Type B pancreatic cell (in vitro differentiated cells): ENCODE results near the gene KIAA1671. TPM values are rescaled to one million over a fixed set of nuclear protein-coding genes. Genes with fewer than 3 reads are reported as not detected.

Experiments
- DNase-seq: peaks from one replicate; pipeline ENCODE4 v3.0.0; 2021; ENCODE audit warnings: mixed read lengths; ENCODE audit not compliant: unreplicated experiment; ENCODE audit errors: extremely low spot score
- H3K27ac Mint-ChIP-seq: 2 replicates; pipeline ENCODE4 v1.8.0; 2021; ENCODE audit warnings: mild to moderate bottlenecking, mixed read lengths
- H3K27me3 Mint-ChIP-seq: 2 replicates; pipeline ENCODE4 v1.8.0; 2021; ENCODE audit warnings: mixed read lengths
- H3K36me3 Mint-ChIP-seq: 2 replicates; pipeline ENCODE4 v1.8.0; 2021; ENCODE audit warnings: mixed read lengths
- H3K4me1 Mint-ChIP-seq: one replicate; pipeline ENCODE4 v1.8.0; 2021; ENCODE audit warnings: mixed read lengths; ENCODE audit not compliant: unreplicated experiment
- H3K4me3 Mint-ChIP-seq: 2 replicates; pipeline ENCODE4 v1.8.0; 2021; ENCODE audit warnings: mild to moderate bottlenecking, mixed read lengths
- H3K9me3 Mint-ChIP-seq: 2 replicates; pipeline ENCODE4 v1.8.0; 2021; ENCODE audit warnings: mixed read lengths
- total RNA-seq: library from RNA; stranded (reverse); gene quantifications from 2 replicates; pipeline ENCODE4 v1.2.1, GENCODE V29; 2021; ENCODE audit warnings: low replicate concordance
- TF ChIP-seq, protein P1 (sequence below): fragments of 200-600 bp; sonication (generic); conservative IDR thresholded peaks from 2 replicates; pipeline ENCODE4 v1.5.0; 2021; ENCODE audit warnings: antibody characterized with exemption, mild to moderate bottlenecking

Gene KIAA1671
- total RNA-seq, 1 donor from 2014 or later: 22.9 TPM

GRCh38 chr22:24926849-24927579 lies 25.5 kb upstream of the KIAA1671 start:
- H3K4me1 Mint-ChIP-seq: no peaks in the 10 kb centered on the region
- no peak for DNase-seq
- H3K27me3 Mint-ChIP-seq: peaks cover 10% of the 10 kb centered on the region
- H3K4me3 Mint-ChIP-seq: no peak overlapping the region
- H3K36me3 Mint-ChIP-seq: no peaks in the 10 kb centered on the region
- no peaks in the 10 kb centered on the region for H3K9me3 Mint-ChIP-seq
- no peak overlapping the region for H3K27ac Mint-ChIP-seq
- TF ChIP-seq, protein P1, sequence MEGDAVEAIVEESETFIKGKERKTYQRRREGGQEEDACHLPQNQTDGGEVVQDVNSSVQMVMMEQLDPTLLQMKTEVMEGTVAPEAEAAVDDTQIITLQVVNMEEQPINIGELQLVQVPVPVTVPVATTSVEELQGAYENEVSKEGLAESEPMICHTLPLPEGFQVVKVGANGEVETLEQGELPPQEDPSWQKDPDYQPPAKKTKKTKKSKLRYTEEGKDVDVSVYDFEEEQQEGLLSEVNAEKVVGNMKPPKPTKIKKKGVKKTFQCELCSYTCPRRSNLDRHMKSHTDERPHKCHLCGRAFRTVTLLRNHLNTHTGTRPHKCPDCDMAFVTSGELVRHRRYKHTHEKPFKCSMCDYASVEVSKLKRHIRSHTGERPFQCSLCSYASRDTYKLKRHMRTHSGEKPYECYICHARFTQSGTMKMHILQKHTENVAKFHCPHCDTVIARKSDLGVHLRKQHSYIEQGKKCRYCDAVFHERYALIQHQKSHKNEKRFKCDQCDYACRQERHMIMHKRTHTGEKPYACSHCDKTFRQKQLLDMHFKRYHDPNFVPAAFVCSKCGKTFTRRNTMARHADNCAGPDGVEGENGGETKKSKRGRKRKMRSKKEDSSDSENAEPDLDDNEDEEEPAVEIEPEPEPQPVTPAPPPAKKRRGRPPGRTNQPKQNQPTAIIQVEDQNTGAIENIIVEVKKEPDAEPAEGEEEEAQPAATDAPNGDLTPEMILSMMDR: no peak

DNA sequence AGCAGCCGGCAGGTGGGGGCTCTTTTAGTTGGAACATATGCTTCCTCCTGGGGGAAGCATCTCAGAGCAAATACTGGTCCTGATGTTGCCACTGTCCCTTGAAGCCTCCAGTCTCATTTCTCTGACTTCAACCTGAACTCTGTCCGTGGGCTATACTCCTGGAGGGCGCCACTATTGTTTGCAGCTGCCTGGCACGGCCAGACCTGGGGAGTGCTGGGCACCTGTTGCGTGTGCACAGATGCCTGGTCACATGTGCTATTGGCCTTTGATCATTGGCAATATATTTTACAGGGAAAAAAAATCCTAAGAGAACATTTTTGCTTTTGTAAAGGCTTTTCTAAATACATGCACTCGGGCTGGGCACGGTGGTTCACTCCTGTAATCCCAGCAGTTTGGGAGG lies 24.2 kb upstream of the KIAA1671 start:
- H3K27ac Mint-ChIP-seq: no peak overlapping the region
- no peak overlapping the region for H3K4me3 Mint-ChIP-seq
- no peak for DNase-seq
- TF ChIP-seq, protein P1: no peak
- no peaks in the 10 kb centered on the region for H3K4me1 Mint-ChIP-seq
- H3K27me3 Mint-ChIP-seq: peaks cover 10% of the 10 kb centered on the region
- H3K36me3 Mint-ChIP-seq: no peaks in the 10 kb centered on the region
- no peaks in the 10 kb centered on the region for H3K9me3 Mint-ChIP-seq

- no peaks in the 10 kb centered on the region for H3K9me3 Mint-ChIP-seq
- no peaks in the 10 kb centered on the region for H3K4me1 Mint-ChIP-seq
- TF ChIP-seq, protein P1: no peak
- no peak overlapping the region for H3K4me3 Mint-ChIP-seq
- no peak overlapping the region for H3K27ac Mint-ChIP-seq
- H3K27me3 Mint-ChIP-seq: peaks cover 10% of the 10 kb centered on the region
- no peaks in the 10 kb centered on the region for H3K36me3 Mint-ChIP-seq
- DNase-seq: no peak
Measured at GRCh38 chr22:24930678-24931077, 21.8 kb upstream of the KIAA1671 start.

GRCh38 chr22:24935771-24936483 lies 16.6 kb upstream of the KIAA1671 start:
- Mint-ChIP-seq H3K9me3 (no peaks in the 10 kb centered on the region), H3K4me3 (no peak overlapping the region), H3K4me1 (peaks cover 6% of the 10 kb centered on the region), H3K27me3 (peaks cover 7% of the 10 kb centered on the region), H3K36me3 (no peaks in the 10 kb centered on the region), H3K27ac (no peak overlapping the region)
- TF ChIP-seq, protein P1: no peak
- DNase-seq: no peak

GRCh38 chr22:24937114-24937513 lies 15.4 kb upstream of the KIAA1671 start:
- H3K4me1 Mint-ChIP-seq: peaks cover 6% of the 10 kb centered on the region
- H3K27ac Mint-ChIP-seq: no peak overlapping the region
- no peaks in the 10 kb centered on the region for H3K27me3 Mint-ChIP-seq
- H3K4me3 Mint-ChIP-seq: no peak overlapping the region
- DNase-seq: no peak
- TF ChIP-seq, protein P1: peak; percentile 57
- H3K9me3 Mint-ChIP-seq: no peaks in the 10 kb centered on the region
- no peaks in the 10 kb centered on the region for H3K36me3 Mint-ChIP-seq
